ENCODE results near the gene EIF5.

DNA sequence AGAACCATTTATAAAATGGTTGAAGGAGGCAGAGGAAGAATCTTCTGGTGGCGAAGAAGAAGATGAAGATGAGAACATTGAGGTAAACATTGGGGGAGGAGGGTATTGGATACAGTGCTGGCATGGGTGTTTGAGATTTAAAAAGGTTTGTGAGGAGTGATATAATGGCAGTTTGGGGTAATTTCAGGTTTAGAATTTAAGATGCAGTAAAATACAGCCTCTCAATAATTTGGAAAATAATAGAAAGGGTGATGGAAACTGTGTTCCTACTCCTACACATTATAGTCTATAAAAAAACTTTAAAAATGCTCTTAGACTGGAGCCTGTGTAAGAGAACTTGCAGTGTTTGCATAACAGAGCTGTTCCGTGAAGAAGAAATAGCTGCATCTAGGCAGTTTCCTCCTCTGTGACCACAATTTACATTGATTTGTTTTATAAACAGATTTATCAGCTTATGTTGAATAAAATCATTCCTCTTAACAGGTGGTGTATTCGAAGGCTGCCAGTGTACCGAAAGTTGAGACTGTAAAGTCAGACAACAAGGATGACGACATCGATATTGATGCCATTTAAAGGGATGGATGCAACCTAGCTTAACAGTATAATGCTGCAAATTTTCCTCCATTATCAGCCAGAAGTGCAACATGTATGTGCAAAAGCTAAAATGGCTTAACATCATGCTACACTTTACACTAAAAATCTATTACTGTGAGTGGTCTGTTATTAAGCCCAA is 6.6 kb downstream of the EIF5 start:
- TF ChIP-seq, protein P1, sequence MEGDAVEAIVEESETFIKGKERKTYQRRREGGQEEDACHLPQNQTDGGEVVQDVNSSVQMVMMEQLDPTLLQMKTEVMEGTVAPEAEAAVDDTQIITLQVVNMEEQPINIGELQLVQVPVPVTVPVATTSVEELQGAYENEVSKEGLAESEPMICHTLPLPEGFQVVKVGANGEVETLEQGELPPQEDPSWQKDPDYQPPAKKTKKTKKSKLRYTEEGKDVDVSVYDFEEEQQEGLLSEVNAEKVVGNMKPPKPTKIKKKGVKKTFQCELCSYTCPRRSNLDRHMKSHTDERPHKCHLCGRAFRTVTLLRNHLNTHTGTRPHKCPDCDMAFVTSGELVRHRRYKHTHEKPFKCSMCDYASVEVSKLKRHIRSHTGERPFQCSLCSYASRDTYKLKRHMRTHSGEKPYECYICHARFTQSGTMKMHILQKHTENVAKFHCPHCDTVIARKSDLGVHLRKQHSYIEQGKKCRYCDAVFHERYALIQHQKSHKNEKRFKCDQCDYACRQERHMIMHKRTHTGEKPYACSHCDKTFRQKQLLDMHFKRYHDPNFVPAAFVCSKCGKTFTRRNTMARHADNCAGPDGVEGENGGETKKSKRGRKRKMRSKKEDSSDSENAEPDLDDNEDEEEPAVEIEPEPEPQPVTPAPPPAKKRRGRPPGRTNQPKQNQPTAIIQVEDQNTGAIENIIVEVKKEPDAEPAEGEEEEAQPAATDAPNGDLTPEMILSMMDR (IDR thresholded peaks at IDR 0.05) = no peak
- no peak for TF ChIP-seq POLR2A (IDR thresholded peaks at IDR 0.05)
